D721Med (cell line): Measurements from ENCODE around the gene GTPBP3.

Experiments
- DNase-seq: peaks from one replicate; pipeline ENCODE4 v3.0.0; 2011; ENCODE audit warnings: low spot score; ENCODE audit not compliant: insufficient read length
- FAIRE-seq: peaks from 2 replicates; lab custom pipeline; 2011; peaks lifted over from hg19 to GRCh38; lab: Jason Lieb, UNC
- TF ChIP-seq, protein P1 (sequence below): IDR thresholded peaks from 2 replicates; pipeline ENCODE4 v1.5.1; 2012; ENCODE audit warnings: mild to moderate bottlenecking, control low read depth; ENCODE audit not compliant: insufficient read depth; ENCODE audit errors: missing control alignments

The GTPBP3 gene

DNA sequence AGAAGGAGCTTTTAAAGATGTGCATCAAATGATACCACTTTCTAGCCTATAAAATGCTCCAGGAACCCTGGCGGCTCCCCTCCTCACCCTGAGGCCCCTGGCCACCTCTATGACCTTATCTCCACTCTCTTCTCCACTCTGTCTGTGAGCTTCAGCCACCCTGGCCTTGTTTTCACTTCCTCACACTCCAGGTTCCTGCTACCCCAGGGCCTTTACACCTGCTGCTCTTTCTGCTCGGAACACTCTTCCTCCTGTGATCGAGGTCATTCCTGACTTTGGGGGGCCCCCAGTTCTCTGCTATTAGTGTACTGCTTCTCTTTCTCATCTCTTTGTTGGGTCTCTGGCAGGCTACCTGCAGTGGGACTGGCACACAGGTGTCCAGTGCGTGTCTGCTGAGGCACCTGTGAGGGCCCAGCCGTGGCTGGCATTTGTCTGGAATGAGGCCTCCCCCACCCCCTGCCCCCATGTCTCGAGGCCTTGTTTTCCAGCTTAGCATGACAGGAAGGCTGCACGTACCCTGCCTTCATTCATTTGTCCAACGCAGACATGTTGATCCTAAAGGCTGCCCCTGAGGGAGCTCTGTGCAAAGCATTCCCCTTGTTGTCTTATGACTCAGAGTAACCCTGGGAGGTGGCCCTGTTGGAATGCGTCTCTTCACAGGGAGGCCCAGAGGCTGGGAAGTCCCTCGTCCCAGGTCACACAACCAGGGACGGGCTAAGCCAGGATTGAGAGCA, 25.7 kb upstream of the GTPBP3 start:
- TF ChIP-seq, protein P1, sequence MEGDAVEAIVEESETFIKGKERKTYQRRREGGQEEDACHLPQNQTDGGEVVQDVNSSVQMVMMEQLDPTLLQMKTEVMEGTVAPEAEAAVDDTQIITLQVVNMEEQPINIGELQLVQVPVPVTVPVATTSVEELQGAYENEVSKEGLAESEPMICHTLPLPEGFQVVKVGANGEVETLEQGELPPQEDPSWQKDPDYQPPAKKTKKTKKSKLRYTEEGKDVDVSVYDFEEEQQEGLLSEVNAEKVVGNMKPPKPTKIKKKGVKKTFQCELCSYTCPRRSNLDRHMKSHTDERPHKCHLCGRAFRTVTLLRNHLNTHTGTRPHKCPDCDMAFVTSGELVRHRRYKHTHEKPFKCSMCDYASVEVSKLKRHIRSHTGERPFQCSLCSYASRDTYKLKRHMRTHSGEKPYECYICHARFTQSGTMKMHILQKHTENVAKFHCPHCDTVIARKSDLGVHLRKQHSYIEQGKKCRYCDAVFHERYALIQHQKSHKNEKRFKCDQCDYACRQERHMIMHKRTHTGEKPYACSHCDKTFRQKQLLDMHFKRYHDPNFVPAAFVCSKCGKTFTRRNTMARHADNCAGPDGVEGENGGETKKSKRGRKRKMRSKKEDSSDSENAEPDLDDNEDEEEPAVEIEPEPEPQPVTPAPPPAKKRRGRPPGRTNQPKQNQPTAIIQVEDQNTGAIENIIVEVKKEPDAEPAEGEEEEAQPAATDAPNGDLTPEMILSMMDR, result no peak
- FAIRE-seq (no peak), DNase-seq (peak; percentile 14)

DNA sequence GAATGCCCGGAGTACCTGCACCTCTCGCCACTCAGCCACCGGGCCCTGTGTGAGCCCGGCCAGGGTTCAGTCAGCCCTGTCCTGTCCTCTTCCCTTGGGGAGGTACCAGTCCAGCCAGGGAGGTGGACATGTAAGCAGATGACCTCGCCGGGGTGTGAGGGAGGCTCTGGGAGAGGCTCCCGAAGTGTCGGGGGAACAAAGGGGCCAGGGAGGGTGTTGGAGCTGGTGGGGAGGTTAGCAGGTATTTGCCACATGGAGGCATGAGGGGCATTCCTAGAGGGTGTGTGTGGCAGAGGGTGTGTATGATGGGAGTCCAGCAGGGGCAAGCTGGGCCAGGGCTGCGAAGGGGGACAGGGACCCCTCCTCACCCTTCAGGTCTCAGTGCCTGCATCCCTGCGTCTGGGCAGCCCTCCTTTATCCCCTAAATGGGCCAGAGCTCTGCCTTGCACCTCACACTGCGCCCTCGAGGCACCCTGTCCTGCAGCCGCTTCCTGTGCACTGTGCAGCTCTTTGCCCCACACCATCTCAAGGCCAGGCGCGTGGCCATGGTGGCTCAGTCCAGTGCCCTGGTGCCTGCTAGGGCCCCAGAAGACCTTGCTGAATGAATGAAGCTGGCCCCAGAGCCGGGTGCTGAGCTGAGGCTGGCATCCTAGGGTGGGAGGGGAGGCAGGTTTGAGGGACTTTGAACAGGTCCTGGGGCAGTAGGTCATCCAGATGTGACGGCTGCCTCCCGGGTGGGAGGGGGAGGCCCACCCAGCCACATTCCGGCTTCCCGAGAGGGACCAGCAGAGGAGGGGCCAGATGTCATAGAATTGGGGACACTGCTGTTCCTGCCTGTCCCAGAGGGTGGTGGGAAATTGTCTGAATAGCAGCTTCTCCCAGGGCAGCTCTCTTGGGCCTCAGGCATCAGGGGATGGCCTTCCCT, 24.9 kb upstream of the GTPBP3 start:
- DNase-seq (peak; percentile 11), FAIRE-seq (no peak)
- TF ChIP-seq, protein P1, result no peak

DNA sequence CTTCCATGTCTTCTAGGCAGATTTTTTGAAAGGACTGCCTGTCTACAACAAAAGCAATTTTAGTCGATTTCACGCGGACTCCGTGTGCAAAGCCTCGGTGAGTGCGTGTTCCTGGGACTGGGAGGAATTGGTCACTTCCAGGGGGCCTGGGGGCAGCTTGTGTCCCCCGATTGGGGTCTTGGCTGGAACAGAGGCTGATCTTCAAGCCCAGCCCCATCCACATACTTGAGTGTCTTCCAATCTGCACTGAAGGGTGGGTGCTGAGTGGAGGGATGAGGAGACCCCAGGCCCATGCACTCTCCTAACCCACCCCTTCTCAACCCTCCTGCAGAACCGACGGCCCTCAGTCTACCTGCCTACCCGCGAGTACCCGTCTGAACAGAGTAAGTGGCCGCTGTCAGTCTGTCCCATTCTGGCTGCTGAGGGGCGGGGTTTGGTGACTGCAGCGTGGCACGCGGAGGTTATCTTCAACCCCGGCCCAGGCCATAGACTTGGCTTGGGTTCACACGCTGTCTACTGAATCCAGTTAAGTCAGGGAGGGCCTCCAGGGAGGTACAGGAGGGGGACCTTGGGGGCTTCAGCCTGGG, 23.3 kb upstream of the GTPBP3 start:
- peak; percentile 8 for DNase-seq
- no peak for FAIRE-seq
- TF ChIP-seq, protein P1, result no peak

DNA sequence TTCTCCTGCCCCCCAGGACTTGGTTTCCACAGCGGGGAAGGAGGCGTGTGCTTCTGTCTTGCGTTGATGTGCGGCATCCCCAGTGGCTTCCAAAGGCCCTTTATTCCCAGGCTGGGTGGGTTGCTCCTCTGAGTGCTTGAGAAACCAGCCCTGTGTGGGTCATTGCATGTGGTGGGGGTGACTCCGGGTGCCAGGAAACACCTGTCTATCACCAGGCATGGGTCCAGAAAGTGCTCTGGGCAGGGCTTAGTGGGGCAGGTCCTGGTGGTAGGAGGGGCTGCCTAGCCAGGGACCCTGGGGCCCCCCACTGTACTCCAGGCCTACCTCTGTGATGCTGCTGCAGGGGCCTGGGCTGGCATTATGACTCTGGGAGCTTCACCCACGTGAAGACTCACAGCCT, 18.4 kb upstream of the GTPBP3 start:
- DNase-seq (peak; percentile 12), FAIRE-seq (no peak)
- TF ChIP-seq, protein P1, result no peak

DNA sequence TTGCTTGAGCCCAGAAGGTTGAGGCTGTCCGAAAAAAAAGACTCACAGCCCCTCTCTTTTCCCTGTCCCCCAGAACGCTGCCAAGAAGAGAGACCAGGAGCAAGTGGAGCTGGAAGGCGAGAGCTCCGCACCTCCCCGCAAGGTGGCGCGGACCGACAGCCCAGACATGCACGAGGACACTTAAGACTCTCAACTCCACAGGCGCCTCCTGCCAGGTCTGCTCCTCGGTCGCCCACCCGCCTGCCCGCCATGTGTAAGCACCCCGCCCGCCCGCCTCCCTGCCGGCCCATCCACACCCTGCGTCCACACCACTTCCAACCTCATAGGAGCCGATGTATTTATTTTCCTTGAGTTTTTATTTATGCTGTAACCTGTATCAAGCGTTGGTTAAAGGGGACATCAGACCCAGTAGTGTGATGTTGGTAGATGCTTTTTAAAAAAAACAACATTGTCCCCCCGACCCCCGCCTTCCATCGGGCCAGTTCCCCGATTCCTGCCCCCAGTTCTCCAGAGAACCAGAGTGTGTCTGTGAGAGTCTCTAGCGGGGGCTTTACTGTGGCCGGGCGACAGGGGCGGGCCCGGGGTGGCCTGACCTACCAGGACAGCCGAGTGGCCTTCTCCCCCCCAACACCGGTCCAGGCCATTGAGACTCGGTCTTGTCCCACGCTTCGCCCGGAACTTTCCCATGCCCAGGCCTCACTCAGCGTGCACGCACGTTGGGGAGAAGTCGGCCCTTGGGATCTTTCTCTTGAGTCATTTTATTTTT, 17.7 kb upstream of the GTPBP3 start:
- FAIRE-seq (no peak), DNase-seq (peak; percentile 3)
- TF ChIP-seq, protein P1, result no peak

DNA sequence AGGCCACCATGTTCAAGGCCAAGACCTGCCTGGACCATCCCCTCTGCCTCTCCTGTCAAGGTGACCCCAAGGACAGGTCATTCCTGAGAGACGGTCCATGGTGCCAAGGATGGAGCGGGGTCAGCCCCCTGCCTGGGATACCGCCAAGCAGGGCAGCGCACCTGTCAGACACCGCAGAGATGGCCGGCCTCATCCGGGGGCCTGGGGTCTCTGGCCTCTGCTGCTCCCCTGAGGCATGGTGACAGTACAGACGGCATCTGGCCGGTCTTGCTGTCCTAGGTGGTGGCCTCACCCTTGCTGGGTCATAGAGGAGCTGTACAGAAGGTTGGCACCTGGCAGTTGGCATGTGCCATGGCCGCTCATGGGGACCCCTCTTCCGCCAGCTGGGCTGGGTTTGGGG, 16.9 kb upstream of the GTPBP3 start:
- FAIRE-seq (no peak), DNase-seq (peak; percentile 9)
- TF ChIP-seq, protein P1, result no peak
